Glomerular endothelial cell (primary cell): Measurements from ENCODE around the gene KNDC1. TPM values are rescaled to one million over a fixed set of nuclear protein-coding genes. Genes with fewer than 3 reads are reported as not detected.
"Not testable (repeated sequence)": the region's sequence is repeated elsewhere in the genome, so short reads cannot be mapped to it uniquely, and the experiment has no call there.

ENCODE experiments used
- DNase-seq: peaks from one replicate; pipeline ENCODE4 v3.0.0-alpha.2; 2011; ENCODE audit warnings: low read depth, low spot score; ENCODE audit errors: extremely low read depth
- total RNA-seq: library from RNA; depleted of rRNA; stranded (reverse); fragments of >200 nt; gene quantifications from 2 replicates; pipeline ENCODE4 v1.2.3, GENCODE V29; 2015

KNDC1 gene
- total RNA-seq, 1 donor from 2014 or later, result not detected

GRCh38 chr10:133141144-133141957 is 18.7 kb upstream of the KNDC1 start:
- DNase-seq, result no peak

DNA sequence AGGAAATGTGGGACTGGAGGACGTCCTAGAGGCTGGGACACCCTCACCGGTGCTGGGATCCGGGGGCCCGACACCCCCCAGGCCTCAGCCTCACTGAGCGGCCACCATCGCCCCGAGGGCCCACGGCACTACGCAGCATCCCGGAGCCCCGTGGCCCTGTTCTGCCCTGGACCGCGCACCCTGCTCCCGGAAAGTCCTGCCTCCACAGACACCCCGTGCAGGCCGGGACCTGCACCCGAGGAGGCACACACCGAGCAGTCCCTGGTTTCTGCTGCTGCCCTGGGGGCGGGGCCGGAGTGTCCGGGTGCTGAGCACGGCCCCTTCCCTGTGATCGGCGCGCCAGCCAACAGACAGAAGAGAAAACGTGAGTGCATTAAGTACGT is 18.1 kb upstream of the KNDC1 start:
- DNase-seq, result no peak

DNA sequence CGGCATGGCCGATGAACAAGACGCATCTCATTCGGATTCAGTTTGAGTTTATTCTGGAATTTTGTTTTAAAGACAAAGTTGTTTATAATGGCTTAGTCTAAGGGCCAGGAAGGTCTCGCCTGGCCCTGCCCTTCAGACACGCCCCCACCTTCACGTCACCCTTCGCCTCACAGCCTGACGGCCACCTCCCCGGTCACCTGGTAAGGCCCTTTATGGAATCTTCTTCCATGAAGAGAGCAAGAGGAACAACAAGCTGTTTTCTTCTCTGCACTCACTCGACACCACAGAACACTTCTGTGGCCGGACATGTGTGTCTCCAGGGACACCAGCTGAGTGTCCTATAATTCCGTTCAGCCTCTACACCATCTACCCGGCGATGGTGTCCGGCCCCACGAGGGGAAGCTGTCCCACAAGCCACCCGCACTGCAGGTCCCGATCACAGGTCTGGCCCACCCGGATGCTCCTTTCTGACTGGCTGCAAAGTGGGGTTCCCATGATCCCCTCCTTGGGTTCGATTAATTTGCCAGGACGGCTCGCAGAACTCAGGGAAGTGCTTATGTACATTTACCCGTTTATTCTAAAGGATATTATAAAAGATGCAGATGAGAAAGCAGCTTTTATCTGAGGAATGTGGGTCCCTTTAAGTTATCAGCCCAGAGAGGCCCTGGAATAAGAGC is 17.4 kb upstream of the KNDC1 start:
- no peak for DNase-seq

DNA sequence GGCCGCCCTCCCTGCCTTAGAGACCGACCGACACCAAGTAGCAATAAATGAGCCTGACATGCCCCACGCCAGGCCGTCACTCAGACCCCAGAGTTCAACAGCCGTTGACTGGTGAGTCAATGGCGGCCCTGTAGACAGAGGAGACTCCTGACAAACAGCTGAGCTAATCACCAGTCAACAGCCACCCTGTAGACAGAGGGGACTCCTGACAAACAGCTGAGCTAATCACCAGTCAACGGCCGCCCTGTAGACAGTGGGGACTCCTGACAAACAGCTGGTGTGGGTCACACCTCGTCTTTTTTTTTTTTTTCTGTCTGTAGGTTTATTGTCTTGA is 16.9 kb upstream of the KNDC1 start:
- no peak for DNase-seq

DNA sequence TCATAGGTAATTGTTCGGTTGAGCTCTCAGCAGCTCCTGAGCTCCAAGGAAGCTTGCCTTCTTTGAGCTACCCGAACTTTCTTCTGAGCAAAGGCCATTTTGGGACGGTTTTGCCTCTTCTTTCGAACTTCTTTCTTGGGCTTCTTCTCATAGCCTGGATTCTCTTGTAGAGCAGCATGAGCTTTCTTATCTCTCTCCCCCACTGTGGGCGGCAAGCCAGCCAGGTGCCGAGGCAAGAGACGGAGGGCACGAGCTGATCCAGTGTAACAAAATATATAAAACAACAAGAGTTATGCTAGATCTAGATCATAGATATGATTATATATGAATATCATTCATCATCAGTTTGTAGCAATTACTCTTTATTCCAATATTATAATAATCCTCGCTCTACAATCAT is 16.5 kb upstream of the KNDC1 start:
- DNase-seq, result no peak

- no peak for DNase-seq
Measured at GRCh38 chr10:133144771-133145170, 15.2 kb upstream of the KNDC1 start.

DNA sequence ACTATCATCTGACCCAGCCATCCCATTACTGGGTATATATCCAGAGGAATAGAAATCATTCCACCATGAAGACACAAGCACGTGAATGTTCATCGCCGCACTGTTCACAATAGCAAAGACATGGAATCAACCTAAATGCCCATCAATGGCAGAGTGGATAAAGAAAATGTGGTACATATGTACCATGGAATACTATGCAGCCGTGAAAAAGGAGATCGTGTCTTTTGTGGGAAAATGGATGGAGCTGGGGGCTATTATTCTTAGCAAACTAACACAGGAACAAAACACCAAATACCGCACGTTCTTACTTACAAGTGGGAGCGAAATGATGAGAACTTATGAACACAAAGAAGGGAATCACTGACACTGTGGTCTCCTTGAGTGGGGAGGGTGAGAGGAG is 9.8 kb upstream of the KNDC1 start:
- DNase-seq, result no peak

- no peak for DNase-seq
Measured at GRCh38 chr10:133150656-133151055, 9.4 kb upstream of the KNDC1 start.

DNA sequence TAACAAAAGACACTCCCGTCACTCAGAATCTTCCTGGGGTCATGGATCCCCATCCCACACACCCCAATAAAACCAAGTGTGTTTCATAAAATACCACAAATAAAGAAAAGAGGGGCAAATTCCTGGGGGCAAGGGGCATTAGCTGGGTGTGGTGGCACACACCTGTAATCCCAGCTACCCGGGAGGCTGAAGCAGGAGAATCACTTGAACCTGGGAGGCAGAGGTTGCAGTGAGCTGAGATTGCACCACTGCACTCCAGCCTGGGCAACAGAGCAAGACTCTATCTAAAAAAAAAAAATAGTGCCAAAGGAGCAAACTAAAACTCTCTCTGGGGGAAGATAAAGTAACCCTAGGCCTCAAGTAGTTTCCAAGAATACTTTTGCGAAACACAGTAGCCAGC is 8.9 kb upstream of the KNDC1 start:
- not testable (repeated sequence) for DNase-seq

- DNase-seq, result no peak
Measured at GRCh38 chr10:133151543-133151972, 8.5 kb upstream of the KNDC1 start.

- no peak for DNase-seq
Measured at GRCh38 chr10:133154411-133154810, 5.6 kb upstream of the KNDC1 start.

DNA sequence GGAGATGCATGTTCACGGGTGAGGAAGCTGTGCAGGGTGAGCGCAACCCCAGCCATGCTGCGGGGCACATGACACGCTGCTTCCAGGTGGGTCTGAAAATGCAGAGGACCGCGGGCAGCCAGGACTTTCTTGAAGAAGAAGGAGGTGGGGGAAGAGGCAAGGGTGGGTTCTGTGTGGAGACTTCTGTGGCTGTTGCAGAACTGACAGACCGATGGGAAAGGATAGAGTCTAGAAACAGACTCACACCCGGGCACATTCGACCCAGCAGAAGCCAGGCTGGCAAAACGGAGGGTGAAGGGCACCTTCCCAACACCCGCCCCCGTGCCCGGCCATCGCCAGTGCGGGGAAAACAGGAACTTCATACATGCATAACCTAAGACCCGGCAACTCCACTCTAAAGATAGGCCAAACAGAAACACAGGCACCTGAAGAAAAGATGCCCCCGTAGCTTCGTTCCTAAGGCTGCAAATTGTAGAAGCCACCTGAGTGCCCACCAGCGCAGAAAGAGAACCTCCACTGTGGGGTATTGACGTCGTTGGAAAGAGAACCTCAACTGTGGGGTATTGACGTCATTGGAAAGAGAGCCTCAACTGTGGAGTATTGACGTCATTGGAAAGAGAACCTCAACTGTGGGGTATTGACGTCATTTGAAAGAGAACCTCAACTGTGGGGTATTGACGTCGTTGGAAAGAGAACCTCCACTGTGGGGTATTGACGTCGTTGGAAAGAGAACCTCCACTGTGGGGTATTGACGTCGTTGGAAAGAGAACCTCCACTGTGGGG is 4.8 kb upstream of the KNDC1 start:
- no peak for DNase-seq

GRCh38 chr10:133156674-133157579 is 3.1 kb upstream of the KNDC1 start:
- DNase-seq, result no peak

DNA sequence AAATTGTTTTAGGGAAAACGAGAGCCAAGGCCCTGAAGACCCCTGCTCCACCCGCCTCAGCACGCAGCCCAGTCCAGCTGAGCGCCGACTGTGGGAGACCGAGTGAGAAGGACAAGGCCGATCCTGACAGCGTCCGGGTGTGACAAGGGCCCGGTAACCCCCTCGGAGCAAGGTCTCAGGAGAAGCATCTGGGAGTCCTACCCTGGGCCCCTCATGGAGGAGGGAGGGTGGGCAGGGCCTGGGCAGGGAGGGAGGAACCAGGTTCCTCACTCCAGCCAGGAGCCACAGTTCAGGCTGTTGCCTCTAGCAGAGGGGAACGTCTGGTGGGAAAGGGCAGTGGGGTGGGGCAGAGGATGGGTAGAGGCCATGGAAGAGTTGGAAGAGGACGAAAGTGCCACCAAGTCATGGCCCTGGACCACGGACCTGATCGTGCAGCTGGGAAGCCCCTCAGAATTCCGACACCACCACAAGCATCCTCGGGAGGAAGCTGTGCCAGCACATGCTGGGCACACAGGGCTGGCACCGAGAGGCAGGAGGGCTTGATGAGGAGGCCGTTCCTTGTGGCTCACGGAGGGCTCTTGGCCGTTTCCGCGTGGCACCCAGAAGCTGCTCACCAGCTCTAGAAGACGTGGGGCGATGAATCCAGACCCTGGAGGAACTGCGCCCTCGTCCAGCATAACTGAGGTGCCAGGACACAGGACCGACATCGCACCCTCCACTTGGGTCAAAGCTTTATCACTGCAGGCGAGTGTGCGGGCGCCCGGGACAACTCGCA is 2.2 kb upstream of the KNDC1 start:
- no peak for DNase-seq

DNA sequence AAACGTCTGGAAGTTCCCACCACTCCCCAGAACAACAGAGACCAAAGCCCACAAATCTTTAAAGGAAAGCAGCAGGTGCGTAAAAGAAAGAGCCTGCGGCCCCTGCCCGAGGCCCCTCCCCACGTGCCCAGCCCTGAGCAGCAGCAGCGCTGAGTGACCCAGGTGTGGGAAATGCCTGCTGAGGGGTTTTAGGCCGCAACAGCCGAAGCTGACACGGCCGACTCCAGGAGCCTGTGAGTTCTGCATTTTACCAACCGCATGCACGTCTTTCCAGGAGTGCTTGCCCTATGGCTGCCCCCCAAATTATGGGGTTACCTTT is 1.6 kb upstream of the KNDC1 start:
- no peak for DNase-seq

DNA sequence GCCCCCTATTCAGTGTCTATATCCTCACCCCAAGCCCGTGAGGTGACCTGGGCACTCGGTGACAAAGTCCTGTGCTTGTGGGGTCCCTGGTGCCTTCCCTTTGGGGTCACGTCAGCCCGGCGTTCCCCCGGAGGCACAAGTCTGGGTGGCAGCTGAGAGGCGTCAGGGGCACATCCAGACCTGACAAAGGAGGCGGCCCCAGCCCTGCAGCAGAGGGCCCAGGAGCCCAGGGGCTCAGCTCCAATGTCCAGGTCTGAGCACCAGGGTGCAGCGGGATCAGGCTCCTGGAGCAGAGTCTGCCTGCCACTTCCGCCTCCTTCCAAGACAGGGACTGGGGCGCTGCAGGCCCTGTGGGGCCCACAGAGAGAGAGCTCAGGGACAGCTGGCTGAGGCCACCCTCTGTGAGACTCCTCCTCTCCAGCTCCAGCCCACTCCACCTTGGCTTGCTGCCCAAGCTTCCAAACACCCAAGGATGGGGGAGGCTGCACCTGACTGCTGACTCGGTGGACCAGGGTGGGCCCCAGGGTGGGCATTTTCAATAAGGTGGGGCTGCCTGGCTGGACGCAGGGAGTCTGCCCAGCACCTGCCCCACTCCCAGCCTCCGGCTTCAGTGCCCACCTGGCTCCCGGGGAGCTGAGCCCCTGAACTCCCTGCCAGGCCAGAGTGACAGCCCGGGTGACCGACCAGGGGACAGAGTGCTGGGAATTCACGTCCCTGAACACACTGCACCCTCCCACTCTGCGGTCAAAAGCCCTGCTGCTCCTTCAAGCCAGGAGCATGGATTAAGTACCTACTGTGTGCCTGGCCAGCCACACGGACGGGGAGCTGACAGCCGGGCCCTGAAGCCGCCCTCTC is 1.0 kb upstream of the KNDC1 start:
- DNase-seq, result no peak

- no peak for DNase-seq
Measured at GRCh38 chr10:133159611-133159949, 439 bp upstream of the KNDC1 start.

DNA sequence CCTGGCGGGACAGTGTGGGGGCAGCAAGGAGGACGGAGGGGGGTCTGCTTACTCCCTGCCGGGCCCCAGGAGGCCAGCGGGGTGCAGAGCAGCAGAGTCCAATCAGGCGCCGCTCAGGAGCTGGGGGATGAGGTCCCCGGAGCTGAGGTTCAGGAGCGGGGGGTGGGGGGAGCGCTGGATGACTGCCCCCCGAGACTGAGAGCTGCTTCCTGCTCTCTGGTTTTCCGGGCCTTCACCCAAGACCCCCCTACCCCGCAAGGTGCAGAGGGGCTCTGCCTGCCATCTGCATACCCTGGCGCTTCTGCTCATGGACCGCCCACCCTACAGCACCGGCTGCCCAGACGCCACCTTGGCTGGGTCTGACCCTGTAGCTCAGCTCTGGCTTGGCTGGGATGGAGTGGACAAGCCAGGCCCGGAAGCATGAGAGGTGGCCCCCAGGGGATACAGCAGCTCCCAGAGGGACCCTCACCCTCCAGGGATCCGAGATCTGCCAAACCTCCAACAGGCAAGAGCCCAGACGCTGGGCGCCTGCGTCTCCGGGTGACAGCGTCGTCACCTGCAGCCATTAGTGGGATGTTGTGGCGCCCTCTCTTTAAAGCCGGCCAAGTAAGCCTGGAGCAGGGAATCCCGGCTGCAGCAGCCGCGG is 930 bp downstream of the KNDC1 start:
- no peak for DNase-seq
